SH-SY5Y (cell line): Measurements from ENCODE around the gene POU6F1.

Experiments
- GATA2 ChIP-seq: IDR thresholded peaks from 2 replicates; pipeline ENCODE4 v1.6.1; 2011; ENCODE audit warnings: mild to moderate bottlenecking, low read depth, low read length
- GATA3 ChIP-seq: IDR thresholded peaks from 2 replicates; pipeline ENCODE4 v1.6.1; 2011; ENCODE audit warnings: low read depth, mild to moderate bottlenecking, low read length, moderate library complexity

GRCh38 chr12:51202718-51203117, 15.1 kb downstream of the POU6F1 start:
- TF ChIP-seq GATA2 (no peak), GATA3 (no peak)
